GM18517 (cell line): ENCODE measurements around the gene HMGA1.
A peak's percentile ranks its signal among the peaks of the same experiment; 100 is the strongest.

ENCODE experiments used
- ATAC-seq: cut with Tn5 transposase; IDR thresholded peaks from one replicate; pipeline ENCODE4 v1.9.1; 2021; ENCODE audit warnings: mild to moderate bottlenecking, moderate library complexity; ENCODE audit not compliant: unreplicated experiment

HMGA1 gene, protein sequence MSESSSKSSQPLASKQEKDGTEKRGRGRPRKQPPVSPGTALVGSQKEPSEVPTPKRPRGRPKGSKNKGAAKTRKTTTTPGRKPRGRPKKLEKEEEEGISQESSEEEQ

DNA sequence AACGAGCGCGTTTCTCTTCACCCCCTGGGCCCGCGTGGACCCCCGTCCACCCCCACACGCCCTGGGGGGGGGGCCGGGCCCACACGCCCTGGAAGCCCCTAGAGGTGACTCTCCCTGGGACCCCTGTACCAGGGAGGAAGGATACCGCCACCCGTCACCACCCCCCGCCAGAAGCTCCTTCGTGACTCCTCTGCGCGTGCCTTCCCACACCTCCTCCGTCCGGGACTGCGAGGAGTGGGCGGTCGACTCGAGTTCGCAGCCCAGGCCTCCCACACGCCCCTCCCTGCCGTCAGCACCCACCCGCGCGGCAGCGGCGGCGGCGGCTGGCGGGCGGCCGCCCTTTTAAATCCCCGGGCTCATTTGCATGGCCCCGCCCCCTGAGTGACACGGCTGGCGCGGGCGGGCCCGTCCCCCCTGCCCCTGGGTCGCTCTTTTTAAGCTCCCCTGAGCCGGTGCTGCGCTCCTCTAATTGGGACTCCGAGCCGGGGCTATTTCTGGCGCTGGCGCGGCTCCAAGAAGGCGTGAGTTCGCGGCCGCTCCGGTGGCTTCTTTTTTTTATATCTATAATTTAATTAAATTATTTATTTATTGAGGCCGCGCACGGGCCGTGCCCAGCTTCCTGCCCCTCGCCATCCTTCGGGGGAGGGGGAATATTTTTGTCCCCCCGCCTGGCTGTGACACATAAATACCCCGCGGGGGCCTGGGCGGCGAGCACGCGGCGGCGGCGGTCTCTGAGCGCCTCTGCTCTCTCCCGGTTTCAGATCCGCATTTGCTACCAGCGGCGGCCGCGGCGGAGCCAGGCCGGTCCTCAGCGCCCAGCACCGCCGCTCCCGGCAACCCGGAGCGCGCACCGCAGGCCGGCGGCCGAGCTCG is at the start of gene HMGA1:
Gene HMGA1, plus strand, starts transcription at position 431 of the 873 bp plus-strand sequence. CDS start 3,908 bp downstream, outside the sequence.
- ATAC-seq: peak; percentile 51

DNA sequence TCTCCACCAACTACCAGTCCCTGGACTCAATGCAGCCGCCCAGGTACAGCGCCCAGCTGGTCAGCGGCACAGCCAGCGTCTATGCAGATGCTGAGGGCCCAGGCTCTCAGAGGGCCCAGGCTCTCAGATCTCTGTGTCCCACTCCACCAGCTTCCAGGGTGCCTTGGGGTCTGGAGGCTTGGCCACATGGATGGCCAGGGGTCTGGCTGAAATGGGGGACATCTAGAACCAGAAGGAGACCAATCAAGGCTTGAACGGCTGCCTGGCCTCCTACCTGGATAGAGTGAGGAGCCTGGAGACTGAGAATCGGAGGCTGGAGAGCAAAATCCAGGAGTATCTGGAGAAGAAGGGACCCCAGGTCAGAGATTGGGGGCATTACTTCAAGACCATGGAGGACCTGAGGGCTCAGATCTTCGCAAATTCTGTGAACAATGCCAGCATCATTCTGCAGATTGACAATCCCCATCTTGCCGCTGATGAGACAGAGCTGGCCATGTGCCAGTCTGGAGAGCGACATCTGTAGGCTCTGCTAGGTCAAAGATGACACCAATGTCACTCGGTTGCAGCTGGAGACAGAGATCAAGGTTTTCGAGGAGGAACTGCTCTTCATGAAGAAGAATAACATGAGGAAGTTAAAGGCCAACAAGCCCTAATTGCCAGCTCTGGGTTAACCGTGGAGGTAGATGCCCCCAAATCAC is 46.7 kb upstream of the HMGA1 start:
- ATAC-seq: no peak

DNA sequence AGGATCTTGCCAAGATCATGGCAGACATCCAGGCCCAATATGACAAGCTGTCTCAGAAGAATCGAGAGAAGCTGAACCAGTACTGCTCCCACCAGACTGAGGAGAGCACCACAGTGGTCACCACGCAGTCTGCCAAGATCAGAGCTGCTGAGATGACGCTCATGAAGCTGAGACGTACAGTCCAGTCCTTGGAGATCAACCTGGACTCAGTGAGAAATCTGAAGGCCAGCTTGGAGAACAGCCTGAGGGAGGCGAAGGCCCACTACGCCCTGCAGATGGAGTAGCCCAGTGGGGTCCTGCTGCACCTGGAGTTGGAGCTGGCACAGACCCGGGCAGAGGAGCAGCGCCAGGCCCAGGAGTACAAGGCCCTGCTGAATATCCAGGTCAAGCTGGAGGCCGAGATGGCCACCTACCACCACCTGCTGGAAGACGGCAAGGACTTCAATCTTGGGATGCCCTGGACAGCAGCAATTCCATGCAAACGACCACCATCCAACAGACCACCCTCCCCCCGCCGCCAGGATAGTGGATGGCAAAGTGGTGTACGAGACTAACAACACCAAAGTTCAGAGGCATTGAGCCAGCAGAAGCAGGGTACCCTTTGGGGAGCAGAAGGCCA is 46.1 kb upstream of the HMGA1 start:
- no peak for ATAC-seq

DNA sequence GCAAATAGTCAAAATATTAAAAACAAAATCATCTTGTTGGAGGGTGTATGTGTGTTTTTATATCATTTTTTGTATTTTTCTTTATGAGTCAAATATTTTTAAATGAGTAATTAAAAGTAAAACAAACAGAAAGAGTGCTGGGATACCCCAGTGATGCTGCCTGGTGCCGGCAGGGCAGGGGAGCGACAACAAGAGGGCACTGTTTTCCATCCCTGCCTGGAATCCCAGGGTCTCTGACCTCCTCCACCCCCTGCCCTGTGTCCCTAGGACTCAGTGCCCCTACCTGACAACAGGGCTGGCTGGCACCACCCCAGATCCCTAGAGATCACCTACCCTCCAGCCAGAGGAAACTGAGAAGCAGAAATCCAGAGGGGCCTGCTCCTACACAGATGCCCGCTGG is 41.9 kb upstream of the HMGA1 start:
- no peak for ATAC-seq

DNA sequence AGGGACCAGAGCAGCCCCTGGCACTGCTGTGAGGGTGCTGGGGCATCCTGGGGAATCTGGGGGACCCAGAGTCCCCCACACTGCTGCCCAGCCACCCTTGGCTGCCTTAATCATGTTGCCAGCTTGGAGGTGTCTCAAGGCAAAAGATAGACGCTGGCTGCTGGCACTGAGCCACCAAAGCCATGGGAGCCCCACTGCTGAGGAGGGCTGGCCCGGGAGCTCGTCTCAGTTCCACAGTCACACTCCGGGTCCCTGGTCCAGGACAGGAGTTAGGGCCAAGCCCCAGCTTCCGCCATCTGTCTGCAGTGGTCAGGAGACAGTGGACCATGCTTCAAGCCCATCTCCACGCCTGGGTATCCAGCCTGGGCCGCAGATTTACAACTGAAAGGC is 41.0 kb upstream of the HMGA1 start:
- ATAC-seq: no peak

DNA sequence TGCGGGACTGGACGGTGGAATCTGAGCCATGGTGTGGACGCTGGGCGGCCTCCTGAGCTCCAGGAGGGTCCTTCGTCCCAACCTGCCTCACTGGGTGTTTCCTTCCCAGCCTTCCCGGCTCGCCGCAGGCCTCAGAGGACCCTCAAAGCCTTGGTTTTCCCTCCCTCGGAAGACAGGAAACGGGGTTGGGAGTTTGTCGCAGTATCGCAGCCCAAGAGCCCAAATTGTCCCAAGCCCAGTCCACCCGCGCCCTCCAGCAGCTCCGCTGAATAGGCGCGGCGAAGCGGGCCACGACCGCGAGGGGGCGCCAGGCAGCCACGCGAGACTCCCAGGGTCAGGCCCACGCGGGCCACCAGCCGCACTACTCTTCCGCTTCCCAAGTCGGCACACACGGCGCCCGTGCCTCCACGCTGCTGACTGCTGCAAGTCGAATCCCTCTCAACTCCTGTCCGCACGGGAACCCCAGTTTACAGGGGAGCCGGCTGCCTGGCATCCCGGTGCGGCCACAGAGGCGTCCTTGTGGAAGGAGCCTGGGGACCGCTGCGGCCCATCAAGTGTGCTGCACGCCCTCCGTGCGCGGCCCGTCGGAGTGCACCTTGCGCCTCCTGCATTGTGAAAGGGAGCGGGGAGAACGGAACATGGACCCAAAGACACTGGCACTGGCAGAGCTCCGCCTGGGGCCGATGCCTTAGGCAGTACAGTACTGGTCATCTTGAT is 40.4 kb upstream of the HMGA1 start:
- ATAC-seq: no peak

DNA sequence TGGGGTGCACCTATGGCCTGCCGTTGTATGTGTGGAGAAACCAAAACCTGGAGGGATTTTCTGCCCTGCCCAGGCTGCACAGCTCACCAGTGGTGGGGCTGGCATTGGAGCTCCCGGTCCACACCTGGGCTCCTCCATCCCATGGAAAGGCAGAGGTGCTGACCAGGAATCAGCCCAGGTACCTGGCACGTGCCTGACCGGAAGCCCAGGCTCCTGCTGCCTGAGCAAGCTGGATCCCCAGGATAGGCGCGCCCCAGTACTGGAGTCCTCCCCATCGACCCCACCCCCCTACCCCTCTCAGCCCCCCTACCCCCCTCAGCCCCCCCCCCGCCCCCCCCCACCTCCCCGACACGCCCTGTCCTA is 39.9 kb upstream of the HMGA1 start:
- ATAC-seq: no peak

DNA sequence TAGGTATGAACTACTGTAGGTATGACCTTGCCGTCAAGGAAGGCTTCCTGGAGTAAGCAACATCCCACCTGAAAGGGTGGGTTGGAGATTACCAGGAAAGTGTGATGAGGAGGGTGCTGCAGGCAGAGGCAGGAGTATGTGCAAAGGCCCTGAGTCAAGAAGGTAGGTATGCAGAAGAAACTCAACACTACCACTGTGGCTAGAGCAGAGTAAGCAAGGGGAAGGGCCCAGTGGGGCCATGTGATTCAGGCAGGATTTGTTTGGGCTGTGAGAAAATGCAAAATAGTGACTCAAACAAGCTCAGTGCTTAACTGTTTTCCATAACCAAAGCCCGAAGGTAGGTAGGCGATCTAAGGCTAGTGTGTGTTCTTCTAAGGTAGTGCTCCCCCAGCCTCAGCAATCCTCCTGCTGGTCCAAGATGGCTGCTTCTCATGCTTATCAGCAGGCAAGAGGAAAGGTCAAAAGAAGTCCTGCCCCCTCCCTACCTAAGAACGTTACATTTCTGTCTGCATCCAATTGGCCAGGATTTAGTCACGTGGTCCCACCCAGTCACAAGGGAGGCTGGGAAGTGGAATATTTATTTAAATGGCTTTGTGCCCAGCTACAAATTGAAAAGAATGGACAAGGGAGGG is 36.2 kb upstream of the HMGA1 start:
- ATAC-seq: no peak

DNA sequence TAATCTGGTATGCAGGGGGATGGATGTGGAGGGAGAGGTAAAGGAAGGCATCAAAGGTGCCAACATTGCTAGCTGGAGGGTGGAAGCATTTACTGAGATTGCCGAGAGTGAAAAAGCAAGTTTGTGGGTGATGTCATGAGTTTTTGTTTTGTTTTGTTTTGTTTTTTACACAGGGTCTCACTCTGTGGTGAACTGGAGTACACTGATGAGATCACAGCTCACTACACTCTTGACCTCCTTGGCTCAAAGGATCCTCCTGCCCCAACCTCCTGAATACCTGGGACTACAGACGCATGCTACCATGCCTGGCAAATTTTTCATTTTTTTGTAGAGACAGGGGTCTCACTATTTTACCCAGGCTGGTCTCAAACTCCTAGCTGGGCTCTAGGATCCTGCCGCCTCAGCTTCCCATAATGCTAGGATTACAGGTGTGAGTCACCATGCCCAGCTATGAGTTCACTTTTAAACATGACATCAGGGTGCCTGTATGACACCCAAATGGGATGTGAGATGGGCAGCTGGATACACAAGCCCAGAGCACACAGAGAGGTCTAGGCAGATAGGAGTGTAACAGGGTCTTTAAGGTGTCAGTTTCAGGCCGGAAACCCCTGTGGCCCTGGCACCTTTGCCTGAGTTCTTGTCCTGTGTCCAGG is 35.1 kb upstream of the HMGA1 start:
- ATAC-seq: no peak

DNA sequence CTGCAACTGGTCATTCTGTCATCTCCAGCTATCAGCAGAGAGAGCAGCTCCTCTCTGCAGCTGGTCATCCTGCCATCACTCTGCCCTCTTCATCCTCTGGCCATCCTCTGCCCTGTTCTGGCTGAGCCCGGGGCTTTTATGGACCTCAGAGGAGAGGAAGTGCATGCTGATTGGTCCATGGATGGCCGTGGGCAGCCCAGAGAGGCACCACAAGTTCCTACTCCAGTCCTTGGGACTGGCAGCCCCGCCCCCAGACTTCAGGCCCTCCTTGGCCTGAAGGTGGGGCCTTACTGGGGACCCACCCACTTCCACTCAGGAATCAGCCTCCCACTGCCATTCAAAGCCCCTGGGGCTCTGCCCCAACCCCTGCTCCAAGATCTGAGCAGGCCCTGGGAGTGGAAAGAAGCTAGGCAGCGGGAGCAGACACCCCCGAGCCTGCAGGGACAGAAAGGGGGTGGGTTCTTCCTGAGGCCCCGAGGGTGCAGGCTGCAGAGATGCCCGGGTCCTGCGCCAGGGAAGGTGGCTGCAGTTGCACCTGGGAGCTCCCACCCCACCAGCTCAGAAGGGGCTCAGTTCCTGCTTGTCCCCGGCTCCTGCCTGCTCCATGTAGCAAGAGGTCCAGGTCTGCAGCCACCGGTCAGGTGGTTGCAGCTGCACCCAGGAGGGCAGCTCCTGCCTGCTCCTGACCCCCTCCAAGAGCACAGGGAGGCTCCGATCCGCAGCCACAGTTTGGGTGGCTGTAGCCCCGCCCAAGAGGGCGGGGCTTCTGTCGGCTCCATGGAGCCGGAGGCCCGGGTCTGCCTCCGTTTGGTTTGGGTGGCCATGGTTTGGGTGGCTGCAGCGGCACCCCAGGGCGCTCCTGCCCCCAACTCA is 34.1 kb upstream of the HMGA1 start:
- no peak for ATAC-seq

DNA sequence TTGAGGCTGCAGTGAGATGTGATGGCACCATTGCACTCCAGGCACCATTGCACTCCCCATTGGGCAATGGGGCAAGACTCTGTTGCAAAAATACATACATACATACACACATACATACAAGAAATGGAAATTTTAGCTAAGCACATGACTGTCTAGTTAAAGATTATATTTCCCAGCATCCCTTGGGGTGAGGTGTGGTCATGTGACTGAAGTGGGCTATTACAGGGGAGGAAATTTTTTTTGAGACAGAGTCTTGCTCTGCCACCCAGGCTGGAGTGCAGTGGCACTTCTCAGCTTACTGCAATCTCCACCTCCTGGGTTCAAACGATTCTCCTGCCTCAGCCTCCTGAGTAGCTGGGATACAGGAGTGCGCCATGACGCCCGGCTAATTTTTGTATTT is 32.0 kb upstream of the HMGA1 start:
- ATAC-seq: no peak

DNA sequence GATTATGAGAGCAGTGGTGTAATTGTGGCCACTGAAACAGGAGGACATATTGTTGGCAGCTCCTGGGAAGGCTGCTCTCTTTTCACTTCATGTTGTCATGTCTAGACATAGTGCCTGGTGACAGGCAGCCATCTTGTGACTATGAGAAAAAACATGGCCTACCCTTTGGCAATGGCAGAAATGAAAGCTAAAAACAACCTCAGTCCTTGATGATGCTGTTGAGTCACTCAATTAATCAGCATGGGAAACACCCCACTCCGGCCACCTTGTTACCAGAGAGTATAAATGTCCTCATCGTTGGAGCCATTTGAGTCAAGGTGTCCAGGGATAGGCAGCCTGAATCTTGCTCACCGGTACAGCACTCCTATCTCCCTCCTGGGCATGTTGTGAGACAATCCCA is 31.2 kb upstream of the HMGA1 start:
- no peak for ATAC-seq

DNA sequence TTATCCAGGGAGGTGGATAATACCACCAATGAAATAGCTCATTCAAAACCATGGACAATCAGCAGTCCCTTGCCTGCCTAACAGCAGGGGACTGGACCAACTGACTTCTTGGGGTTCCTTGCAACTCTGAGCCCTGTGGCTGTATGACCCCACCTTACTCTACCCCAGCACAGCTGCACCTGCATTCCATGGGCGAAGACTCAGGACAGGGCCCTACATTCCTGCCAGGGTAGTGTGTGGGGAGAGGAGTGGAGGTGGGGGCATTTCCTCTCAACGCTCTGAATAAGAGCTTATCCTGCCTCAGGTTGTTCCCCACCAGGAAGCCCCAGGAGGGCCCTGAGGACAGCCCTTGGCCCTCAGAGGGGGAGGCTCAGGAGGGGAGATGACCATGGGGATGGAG is 30.8 kb upstream of the HMGA1 start:
- no peak for ATAC-seq

DNA sequence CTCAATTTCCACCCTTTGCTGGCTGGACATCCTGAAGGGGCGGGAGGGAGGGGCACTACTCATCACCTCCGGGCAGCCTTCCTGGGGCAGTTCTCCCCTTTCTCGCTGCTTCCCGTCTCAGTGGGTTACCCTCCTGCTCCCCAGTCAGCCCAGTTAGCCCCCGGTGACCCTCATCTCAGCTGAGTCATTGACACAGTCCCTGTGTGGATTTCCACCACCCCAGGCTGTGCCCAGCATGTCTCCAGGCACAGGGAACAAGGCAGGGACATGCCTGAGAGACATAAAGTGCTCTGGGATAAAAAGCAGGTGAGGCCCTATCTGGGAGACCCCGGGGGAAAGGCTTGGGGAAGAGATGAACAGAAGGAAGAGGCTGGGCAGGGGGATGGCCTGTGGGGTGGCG is 29.9 kb upstream of the HMGA1 start:
- ATAC-seq: no peak

DNA sequence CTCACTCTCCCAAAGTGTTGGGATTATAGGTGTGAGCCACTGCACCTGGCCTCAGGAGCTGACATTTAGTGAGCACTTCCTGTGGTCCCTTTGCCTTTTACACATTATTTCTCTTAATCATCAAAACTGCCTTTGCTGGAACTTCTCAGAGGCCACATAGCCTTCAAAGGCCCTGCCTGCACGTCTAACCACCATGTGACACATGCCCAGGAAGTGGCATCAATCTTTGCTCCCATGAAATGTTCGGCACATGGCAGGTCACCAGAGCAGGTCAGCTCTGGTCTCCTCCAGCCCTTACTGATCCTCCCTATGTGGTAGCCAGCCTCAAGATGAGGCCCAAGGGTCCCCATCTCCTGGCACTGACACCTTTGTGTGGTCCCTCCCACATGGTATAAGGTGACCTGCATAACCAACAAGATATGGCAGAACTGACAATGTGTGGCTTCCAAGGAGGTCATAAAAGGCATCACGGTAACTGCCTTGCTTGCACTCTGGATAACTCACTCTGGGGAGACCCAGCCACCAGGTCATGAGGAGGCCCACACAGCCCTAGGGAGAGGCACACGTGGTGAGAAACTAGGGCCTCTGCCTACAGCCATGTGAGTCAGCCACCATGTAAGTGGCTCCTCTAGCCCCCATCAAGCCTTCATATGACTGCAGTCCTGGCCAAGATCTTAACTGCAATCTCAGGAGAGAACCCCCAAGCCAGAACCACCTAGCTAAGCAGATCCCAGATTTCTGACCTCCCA is 28.8 kb upstream of the HMGA1 start:
- no peak for ATAC-seq

DNA sequence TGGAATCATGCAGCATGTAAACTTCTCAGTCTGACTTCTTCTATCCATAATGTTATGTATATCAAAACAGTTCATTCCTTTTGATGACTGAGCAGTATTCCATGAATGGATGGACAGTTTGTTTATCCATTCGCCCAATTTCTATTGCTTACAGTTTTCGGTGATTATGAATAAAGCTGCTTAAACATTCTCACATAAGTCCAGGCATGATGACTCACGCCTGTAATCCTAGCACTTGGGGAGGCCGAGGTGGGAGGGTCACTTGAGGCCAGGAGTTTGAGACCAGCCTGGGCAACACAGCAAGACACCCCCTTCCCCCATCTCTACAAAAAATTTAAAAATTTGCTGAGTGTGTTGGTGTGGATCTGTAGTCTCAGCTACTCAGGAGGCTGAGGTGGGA is 22.9 kb upstream of the HMGA1 start:
- no peak for ATAC-seq

DNA sequence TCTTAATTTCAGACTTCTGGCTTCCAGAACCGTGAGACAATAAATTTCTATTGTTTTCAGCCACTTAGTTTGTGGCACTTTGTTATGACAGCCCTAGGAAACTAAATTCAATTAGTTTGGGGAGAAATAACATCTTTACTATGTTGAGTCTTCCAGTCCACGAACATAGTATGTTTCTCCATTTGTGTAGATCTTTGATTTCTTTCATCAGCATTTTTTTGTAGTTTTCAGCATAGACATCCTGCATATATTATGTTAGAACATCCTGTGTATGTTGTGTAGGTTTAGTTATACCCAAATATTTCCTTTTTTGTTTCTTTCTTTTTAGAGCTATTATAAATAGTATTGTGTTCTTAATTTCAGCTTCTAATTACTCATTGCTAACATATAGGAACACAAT is 18.0 kb upstream of the HMGA1 start:
- ATAC-seq: no peak

DNA sequence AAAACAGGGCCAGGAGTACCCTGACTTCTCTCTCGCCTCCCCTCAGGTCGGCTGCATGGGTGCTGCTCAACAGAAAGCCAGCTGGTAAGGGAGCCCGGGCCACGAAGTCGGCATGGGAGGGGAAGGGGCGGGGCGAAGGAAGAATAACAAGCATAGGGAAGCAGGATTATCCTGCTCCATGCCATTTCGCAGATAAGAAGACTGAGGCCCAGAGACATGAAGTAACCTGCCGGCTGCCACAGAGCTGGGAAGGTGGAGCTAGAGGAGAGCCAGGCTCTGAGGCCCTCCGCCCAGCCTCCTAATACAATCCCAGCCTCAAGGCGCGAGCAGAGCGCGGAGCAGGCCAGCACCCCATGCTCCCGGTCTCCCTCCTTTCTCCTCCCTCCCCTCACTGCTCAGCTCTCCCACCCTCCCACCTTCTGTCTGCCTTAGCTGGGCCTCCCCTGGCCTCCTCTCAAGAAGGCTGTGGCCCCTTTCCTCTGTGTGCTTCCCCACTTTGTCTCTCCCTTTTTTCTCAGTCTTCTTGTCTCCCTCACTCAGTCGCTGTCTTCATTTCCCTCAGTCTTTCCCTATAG is 13.2 kb upstream of the HMGA1 start:
- ATAC-seq: peak; percentile 27
